GM19043 (cell line): ENCODE measurements around the gene WDR54.
A peak's percentile ranks its signal among the peaks of the same experiment; 100 is the strongest.

Source experiments
- ATAC-seq: cut with Tn5 transposase; IDR thresholded peaks from one replicate; pipeline ENCODE4 v1.9.1; 2021; ENCODE audit warnings: low read depth; ENCODE audit not compliant: unreplicated experiment

WDR54 gene

GRCh38 chr2:74421221-74421870 lies at the start of gene WDR54, which contains the start of gene C2orf81:
Gene WDR54, plus strand, starts transcription at chr2:74421730. Its CDS starts 424 bp downstream, at chr2:74422154.
Gene C2orf81, minus strand, starts transcription at chr2:74421619. Its CDS starts 59 bp downstream, at chr2:74421560.
- peak; percentile 89 for ATAC-seq

GRCh38 chr2:74372674-74373073 lies 48.9 kb upstream of the WDR54 start:
- ATAC-seq = no peak

GRCh38 chr2:74373221-74373676 lies 48.3 kb upstream of the WDR54 start:
- ATAC-seq = no peak

- no peak for ATAC-seq
Observed at GRCh38 chr2:74373985-74374384, 47.5 kb upstream of the WDR54 start.

GRCh38 chr2:74374509-74375205 lies 46.9 kb upstream of the WDR54 start:
- no peak for ATAC-seq

GRCh38 chr2:74375838-74376237 lies 45.7 kb upstream of the WDR54 start:
- no peak for ATAC-seq

- ATAC-seq = no peak
Observed at GRCh38 chr2:74378007-74378406, 43.5 kb upstream of the WDR54 start.

GRCh38 chr2:74379851-74380789 lies 41.4 kb upstream of the WDR54 start, which contains the start of gene DCTN1:
Gene DCTN1, minus strand, starts transcription at chr2:74380311. Its CDS starts 274 bp downstream, at chr2:74380037.
- no peak for ATAC-seq

GRCh38 chr2:74381751-74382150 lies 39.8 kb upstream of the WDR54 start:
- ATAC-seq = no peak

- ATAC-seq = no peak
Observed at GRCh38 chr2:74383254-74383653, 38.3 kb upstream of the WDR54 start.

GRCh38 chr2:74384051-74384450 lies 37.5 kb upstream of the WDR54 start:
- no peak for ATAC-seq

GRCh38 chr2:74385396-74385795 lies 36.1 kb upstream of the WDR54 start:
- ATAC-seq = no peak

GRCh38 chr2:74387346-74387745 lies 34.2 kb upstream of the WDR54 start:
- ATAC-seq = no peak

- ATAC-seq = no peak
Observed at GRCh38 chr2:74390606-74391005, 30.9 kb upstream of the WDR54 start.

GRCh38 chr2:74391209-74391579 lies 30.3 kb upstream of the WDR54 start:
- ATAC-seq = peak; percentile 17

- ATAC-seq = peak; percentile 67
Observed at GRCh38 chr2:74391580-74392448, 29.7 kb upstream of the WDR54 start.

- ATAC-seq = no peak
Observed at GRCh38 chr2:74392449-74392743, 29.1 kb upstream of the WDR54 start.

- no peak for ATAC-seq
Observed at GRCh38 chr2:74393525-74393924, 28.0 kb upstream of the WDR54 start.

- ATAC-seq = no peak
Observed at GRCh38 chr2:74396149-74396548, 25.4 kb upstream of the WDR54 start.

GRCh38 chr2:74399785-74400184 lies 21.7 kb upstream of the WDR54 start:
- peak; percentile 55 for ATAC-seq
